Measurements from ENCODE around the gene HCN2. TPM values are rescaled to one million over a fixed set of nuclear protein-coding genes. Genes with fewer than 3 reads are reported as not detected.

The HCN2 gene
- total and polyA plus RNA-seq, 9 of the 15 experiments (the other 6 are each of a cell fraction or from before 2014, with no cell fraction given): 0.29 to 4.2 (median 0.82) TPM; not detected in 2

DNA sequence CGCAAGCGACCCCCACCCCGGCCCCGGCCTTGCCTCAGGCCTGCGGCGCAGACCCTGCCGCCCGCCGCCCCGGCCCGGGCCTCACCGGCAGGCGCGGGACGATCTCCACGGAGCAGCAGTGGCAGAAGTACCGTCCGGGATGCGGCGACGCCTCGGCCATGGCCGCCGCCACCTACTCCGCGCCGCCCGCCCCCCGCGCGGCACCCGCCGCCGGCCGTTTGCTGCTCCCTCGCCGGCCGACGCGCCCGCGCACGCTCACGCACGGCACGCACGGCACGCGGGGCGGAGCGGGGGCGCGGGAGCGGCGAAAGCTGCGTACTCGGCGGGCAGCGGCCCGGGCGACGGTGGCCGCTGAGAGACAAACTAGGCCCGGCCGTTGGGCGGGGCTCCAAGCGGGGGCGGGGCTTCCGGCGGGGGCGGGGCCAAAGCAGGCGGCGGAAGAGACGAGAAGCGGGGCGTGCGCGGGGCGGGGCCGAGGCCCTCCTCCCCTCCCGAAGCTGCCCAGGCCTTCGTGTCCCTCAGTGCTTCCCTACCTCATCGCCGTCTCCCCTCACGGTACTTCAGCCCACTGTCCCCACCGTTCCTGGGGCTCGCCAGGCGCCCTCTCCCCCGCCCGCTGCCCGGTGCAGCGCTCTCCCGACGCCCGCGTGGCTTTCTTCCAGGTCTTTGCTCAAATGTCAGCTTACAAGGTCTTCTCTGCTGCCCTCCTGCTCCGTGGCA, 73.4 kb downstream of the HCN2 start, which contains the start of gene RNF126 (continued):
- TF ChIP-seq, protein P1, sequence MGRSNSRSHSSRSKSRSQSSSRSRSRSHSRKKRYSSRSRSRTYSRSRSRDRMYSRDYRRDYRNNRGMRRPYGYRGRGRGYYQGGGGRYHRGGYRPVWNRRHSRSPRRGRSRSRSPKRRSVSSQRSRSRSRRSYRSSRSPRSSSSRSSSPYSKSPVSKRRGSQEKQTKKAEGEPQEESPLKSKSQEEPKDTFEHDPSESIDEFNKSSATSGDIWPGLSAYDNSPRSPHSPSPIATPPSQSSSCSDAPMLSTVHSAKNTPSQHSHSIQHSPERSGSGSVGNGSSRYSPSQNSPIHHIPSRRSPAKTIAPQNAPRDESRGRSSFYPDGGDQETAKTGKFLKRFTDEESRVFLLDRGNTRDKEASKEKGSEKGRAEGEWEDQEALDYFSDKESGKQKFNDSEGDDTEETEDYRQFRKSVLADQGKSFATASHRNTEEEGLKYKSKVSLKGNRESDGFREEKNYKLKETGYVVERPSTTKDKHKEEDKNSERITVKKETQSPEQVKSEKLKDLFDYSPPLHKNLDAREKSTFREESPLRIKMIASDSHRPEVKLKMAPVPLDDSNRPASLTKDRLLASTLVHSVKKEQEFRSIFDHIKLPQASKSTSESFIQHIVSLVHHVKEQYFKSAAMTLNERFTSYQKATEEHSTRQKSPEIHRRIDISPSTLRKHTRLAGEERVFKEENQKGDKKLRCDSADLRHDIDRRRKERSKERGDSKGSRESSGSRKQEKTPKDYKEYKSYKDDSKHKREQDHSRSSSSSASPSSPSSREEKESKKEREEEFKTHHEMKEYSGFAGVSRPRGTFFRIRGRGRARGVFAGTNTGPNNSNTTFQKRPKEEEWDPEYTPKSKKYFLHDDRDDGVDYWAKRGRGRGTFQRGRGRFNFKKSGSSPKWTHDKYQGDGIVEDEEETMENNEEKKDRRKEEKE (IDR thresholded peaks at IDR 0.05; ENCODE audit: borderline replicate concordance in 1 of 2, control insufficient read depth in 1 of 2, low read depth in 2 of 2, low read length in 1 of 2): no peak
- TF ChIP-seq PYGO2 (tag; IDR thresholded peaks at IDR 0.05) (no peak), MNT (conservative IDR thresholded peaks at IDR 0.05) (no peak), ZNF175 (CRISPR knock-in tag; IDR thresholded peaks at IDR 0.05; ENCODE audit: low read depth) (no peak), HEY1 (CRISPR knock-in tag; IDR thresholded peaks at IDR 0.05; ENCODE audit: borderline replicate concordance) (no peak), KDM4B (IDR thresholded peaks at IDR 0.05; ENCODE audit: borderline replicate concordance in 2 of 2, low read depth in 1 of 2) (no peak), RREB1 (CRISPR knock-in tag; IDR thresholded peaks at IDR 0.05) (no peak), FOXA1 (IDR thresholded peaks at IDR 0.05; ENCODE audit: borderline replicate concordance) (no peak), MAFK (IDR thresholded peaks at IDR 0.05; ENCODE audit: low read length) (no peak), MEF2A (IDR thresholded peaks at IDR 0.05; ENCODE audit: control insufficient read depth, low read depth, low read length) (no peak), GABPB2 (CRISPR knock-in tag; conservative IDR thresholded peaks at IDR 0.05) (no peak), MAFF (IDR thresholded peaks at IDR 0.05; ENCODE audit: low read length) (no peak)
- TF ChIP-seq, protein P2, sequence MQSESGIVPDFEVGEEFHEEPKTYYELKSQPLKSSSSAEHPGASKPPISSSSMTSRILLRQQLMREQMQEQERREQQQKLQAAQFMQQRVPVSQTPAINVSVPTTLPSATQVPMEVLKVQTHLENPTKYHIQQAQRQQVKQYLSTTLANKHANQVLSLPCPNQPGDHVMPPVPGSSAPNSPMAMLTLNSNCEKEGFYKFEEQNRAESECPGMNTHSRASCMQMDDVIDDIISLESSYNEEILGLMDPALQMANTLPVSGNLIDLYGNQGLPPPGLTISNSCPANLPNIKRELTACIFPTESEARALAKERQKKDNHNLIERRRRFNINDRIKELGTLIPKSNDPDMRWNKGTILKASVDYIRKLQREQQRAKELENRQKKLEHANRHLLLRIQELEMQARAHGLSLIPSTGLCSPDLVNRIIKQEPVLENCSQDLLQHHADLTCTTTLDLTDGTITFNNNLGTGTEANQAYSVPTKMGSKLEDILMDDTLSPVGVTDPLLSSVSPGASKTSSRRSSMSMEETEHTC (IDR thresholded peaks at IDR 0.05): no peak
